ENCODE results near the gene TRMT10A. TPM values are rescaled to one million over a fixed set of nuclear protein-coding genes. Genes with fewer than 3 reads are reported as not detected.

The TRMT10A gene
- total and polyA plus RNA-seq, 10 of the 15 experiments (the other 5 are each of a cell fraction or from before 2014, with no cell fraction given), result 4.5 to 13.4 (median 9.2) TPM

GRCh38 chr4:99610605-99611175, 46.9 kb upstream of the TRMT10A start (continued):
- TF ChIP-seq SMAD5 (IDR thresholded peaks at IDR 0.05; ENCODE audit: low read depth) (no peak), PBX3 (IDR thresholded peaks at IDR 0.05; ENCODE audit: insufficient replicate concordance, low read depth, low read length) (no peak), BHLHE40 (IDR thresholded peaks at IDR 0.05; ENCODE audit: borderline replicate concordance in 1 of 2, low read depth in 2 of 2, low read length in 1 of 2) (no peak), STAT1 (conservative IDR thresholded peaks at IDR 0.05) (no peak), ZBTB4 (CRISPR knock-in tag; IDR thresholded peaks at IDR 0.05) (no peak), HDAC6 (IDR thresholded peaks at IDR 0.05; ENCODE audit: unreplicated experiment) (no peak), NFXL1 (IDR thresholded peaks at IDR 0.05; ENCODE audit: borderline replicate concordance) (no peak)

GRCh38 chr4:99608417-99608816, 44.6 kb upstream of the TRMT10A start:
- Histone ChIP-seq H3K9ac (ENCODE audit: control insufficient read depth, insufficient read depth, low read length) (no peak overlapping the region), H3K36me3 (ENCODE audit: control insufficient read depth in 2 of 2, insufficient read depth in 2 of 2, low read length in 1 of 2) (no peaks in the 10 kb centered on the region), H3K27ac (ENCODE audit: control insufficient read depth, insufficient read depth) (no peak overlapping the region), H4K20me1 (ENCODE audit: control insufficient read depth, insufficient read depth) (no peaks in the 10 kb centered on the region), H3K4me1 (ENCODE audit: control insufficient read depth, insufficient read depth, low read length) (no peaks in the 10 kb centered on the region), H3K27me3 (replicated peaks in 1 of 2; ENCODE audit: control insufficient read depth in 2 of 2, insufficient read depth in 2 of 2, low read length in 1 of 2) (no peaks in the 10 kb centered on the region), H3K4me3 (no peak overlapping the region), H3K79me2 (ENCODE audit: control insufficient read depth, insufficient read depth, low read length) (no peaks in the 10 kb centered on the region), H3K9me3 (replicated peaks; ENCODE audit: control insufficient read depth, insufficient read depth, low read length) (no peaks in the 10 kb centered on the region), H3K4me2 (ENCODE audit: control insufficient read depth, insufficient read depth) (no peak overlapping the region), H2AFZ (ENCODE audit: control insufficient read depth, low read depth, low read length) (no peak overlapping the region)
- WGBS (ENCODE audit: insufficient coverage, insufficient replicate concordance, low lambda C conversion rate, missing lambda C conversion rate), result 66% methylated on average over 5 of the region's 5 CpGs
- in situ Hi-C loops (cut with MboI) (no loop called here), intact Hi-C loops (cut with micrococcal nuclease; ENCODE audit: unreplicated experiment) (no loop called here)
- ChIA-PET SMC1A (ENCODE audit: uncharacterized antibody, unreplicated experiment) (interaction anchor here (1.5 kb wide), 1 partner anchor 35 kb away, joined by 4 read pairs; no protein-coding TSS in a partner anchor), POLR2A (no interaction called here), CTCF (no interaction called here), RAD21 (ENCODE audit: unreplicated experiment) (no interaction called here)
- FAIRE-seq (no peak), ATAC-seq (no peak), DNase-seq (ENCODE audit: low read depth, low spot score) (no peak)
- BruUV-seq (replicated peaks), result no TSS peak
- no peak for TF ChIP-seq CTCF (IDR thresholded peaks at IDR 0.05 in 2 of 3, conservative IDR thresholded peaks at IDR 0.05 in 1 of 3; ENCODE audit: control insufficient read depth in 2 of 3, extremely low read depth in 1 of 3, insufficient read depth in 1 of 3, low read depth in 3 of 3, low read length in 3 of 3)
- TF ChIP-seq BRCA1 (IDR thresholded peaks at IDR 0.05; ENCODE audit: low read depth, low read length), result no peak
- TF ChIP-seq DPF2 (IDR thresholded peaks at IDR 0.05), result no peak
- TF ChIP-seq RELA (IDR thresholded peaks at IDR 0.05; ENCODE audit: borderline replicate concordance, partially characterized antibody), result no peak
- TF ChIP-seq FOXM1 (IDR thresholded peaks at IDR 0.05; ENCODE audit: low read depth, low read length), result no peak
- no peak for TF ChIP-seq BACH1 (IDR thresholded peaks at IDR 0.05; ENCODE audit: borderline replicate concordance)
- no peak for TF ChIP-seq NKRF (conservative IDR thresholded peaks at IDR 0.05)
